Left lung (tissue), 10 donors: ENCODE results near the gene GNG7. TPM values are rescaled to one million over a fixed set of nuclear protein-coding genes. Genes with fewer than 3 reads are reported as not detected.
"Not testable (repeated sequence)": the region's sequence is repeated elsewhere in the genome, so short reads cannot be mapped to it uniquely, and the experiment has no call there.

Source experiments
- ATAC-seq: fragments of 200-7000 bp; cut with Tn5 transposase; one replicate; pipeline ENCODE4 v1.9.1; 2020; ENCODE audit warnings: moderate library complexity
- DNase-seq, 4 donors: peaks; one replicate each; pipeline ENCODE4 v3.0.0-alpha.2; 2013 to 2020
- H3K27ac ChIP-seq, 2 donors: fragments of 200-600 bp; sonication (generic) in 1 of 2; one replicate each; pipeline versions ENCODE4 v1.5.0 to v1.8.0; 2020 to 2021
- H3K27me3 ChIP-seq, 2 donors: fragments of 200-600 bp; sonication (generic) in 1 of 2; one replicate each; pipeline versions ENCODE4 v1.5.0 to v1.8.0; 2020 to 2021
- H3K36me3 ChIP-seq, 2 donors: fragments of 200-600 bp; sonication (generic) in 1 of 2; one replicate each; pipeline versions ENCODE4 v1.5.0 to v1.8.0; 2020 to 2021
- H3K4me1 ChIP-seq, 2 donors: fragments of 200-600 bp; one replicate each; pipeline ENCODE4 v1.8.0; 2021
- H3K4me3 ChIP-seq, 2 donors: fragments of 200-600 bp; sonication (generic) in 1 of 2; one replicate each; pipeline versions ENCODE4 v1.5.0 to v1.8.0; 2020 to 2021; ENCODE audit warnings: mild to moderate bottlenecking in 1 of 2
- H3K9me3 ChIP-seq, 2 donors: fragments of 200-600 bp; sonication (generic) in 1 of 2; one replicate each; pipeline versions ENCODE4 v1.5.0 to v1.8.0; 2020 to 2021
- CTCF ChIP-seq, 2 donors: fragments of 200-600 bp; sonication (generic) in 1 of 2; IDR thresholded peaks; one replicate each; pipeline versions ENCODE4 v1.5.0 to v1.8.0; 2021; ENCODE audit warnings: antibody characterized with exemption in 2 of 2
- intact Hi-C, 2 donors: fragments of 100-400 bp; cut with DNase I; formaldehyde crosslinking; loops; one replicate each; pipeline versions ENCODE4 v1.11.2 to v1.14.2; 2022
- polyA plus RNA-seq, 6 donors: library from polyadenylated mRNA; unstranded; fragments of 120-200 nt; gene quantifications; one replicate each; pipeline ENCODE4 v1.2.1, GENCODE V29; 2013; ENCODE audit not compliant: insufficient read length in 6 of 6
- total RNA-seq, 2 donors: library from RNA; stranded (reverse); fragmentation: NEBNext Ultra II Directional; extraction: Animal tissue kit (Norgen Biotek cat#: 25700); gene quantifications; one replicate each; pipeline ENCODE4 v1.2.1, GENCODE V29; 2021
- donor health status: DM: no; HTN: yes; CAD: no.
- donor health status: DM: no; HTN: no; CAD: no.

The GNG7 gene
- total and polyA plus RNA-seq, 8 donors: 3.8 to 7.1 (median 5.5) TPM

- Histone ChIP-seq H3K27me3 (no peaks in the 10 kb centered on the region), H3K4me1 (peaks cover 5 to 40% of the 10 kb centered on the region in 2 donors), H3K27ac (no peak overlapping the region), H3K4me3 (no peak overlapping the region), H3K36me3 (no peaks in the 10 kb centered on the region), H3K9me3 (no peaks in the 10 kb centered on the region)
- DNase-seq (peak in 1 of 4 donors; percentile 14), ATAC-seq (no peak)
- intact Hi-C loops: loop anchor here in 1 of 2 donors (10.0 kb wide), 1 partner anchor 135 kb away; the partner anchor contains the start of gene GADD45B
- TF ChIP-seq CTCF (IDR thresholded peaks at IDR 0.05): no peak
Measured at GRCh38 chr19:2609389-2610116, 92.9 kb downstream of the GNG7 start.

GRCh38 chr19:2609034-2609388 is 93.5 kb downstream of the GNG7 start:
- not testable (repeated sequence) for ATAC-seq, DNase-seq, H3K27ac ChIP-seq

GRCh38 chr19:2608602-2608922 is 93.9 kb downstream of the GNG7 start:
- Histone ChIP-seq H3K36me3 (no peaks in the 10 kb centered on the region), H3K9me3 (no peaks in the 10 kb centered on the region), H3K27ac (no peak overlapping the region), H3K4me1 (peaks cover 5 to 32% of the 10 kb centered on the region in 2 donors), H3K4me3 (no peak overlapping the region), H3K27me3 (no peaks in the 10 kb centered on the region)
- no peak for DNase-seq
- no peak for ATAC-seq
- TF ChIP-seq CTCF (IDR thresholded peaks at IDR 0.05): no peak
- intact Hi-C loops: loop anchor here in 1 of 2 donors (10.0 kb wide), 1 partner anchor 134 kb away; the partner anchor contains the start of gene GADD45B

More at GRCh38 chr19:2609034-2609388, 93.5 kb downstream of the GNG7 start:
- H3K9me3 ChIP-seq, H3K27me3 ChIP-seq, H3K4me3 ChIP-seq, H3K36me3 ChIP-seq: not testable (repeated sequence)
- intact Hi-C loops: loop anchor here in 1 of 2 donors (10.0 kb wide), 1 partner anchor 134 kb away; the partner anchor contains the start of gene GADD45B
- peaks cover 5 to 35% of the 10 kb centered on the region in 2 donors for H3K4me1 ChIP-seq

- DNase-seq: no peak
- Histone ChIP-seq H3K4me3 (no peak overlapping the region), H3K36me3 (no peaks in the 10 kb centered on the region), H3K9me3 (no peaks in the 10 kb centered on the region), H3K27me3 (no peaks in the 10 kb centered on the region), H3K4me1 (peaks cover 11 to 32% of the 10 kb centered on the region in 2 donors), H3K27ac (no peak overlapping the region)
- intact Hi-C loops: loop anchor here in 1 of 2 donors (10.0 kb wide), 1 partner anchor 133 kb away; the partner anchor contains the start of gene GADD45B
- no peak for TF ChIP-seq CTCF (IDR thresholded peaks at IDR 0.05)
- no peak for ATAC-seq
Measured at GRCh38 chr19:2607712-2608601, 94.5 kb downstream of the GNG7 start.

- not testable (repeated sequence) for ATAC-seq, H3K4me3 ChIP-seq, DNase-seq, H3K9me3 ChIP-seq, H3K36me3 ChIP-seq, H3K27me3 ChIP-seq, H3K27ac ChIP-seq
- intact Hi-C loops: loop anchor here in 1 of 2 donors (10.0 kb wide), 1 partner anchor 132 kb away; the partner anchor contains the start of gene GADD45B
- peaks cover 17 to 32% of the 10 kb centered on the region in 2 donors for H3K4me1 ChIP-seq
Measured at GRCh38 chr19:2606774-2607173, 95.7 kb downstream of the GNG7 start.

- H3K4me1 ChIP-seq: peaks cover 12 to 30% of the 10 kb centered on the region in 2 donors
- not testable (repeated sequence) for ATAC-seq, H3K27me3 ChIP-seq, H3K9me3 ChIP-seq, H3K4me3 ChIP-seq, H3K27ac ChIP-seq, H3K36me3 ChIP-seq
- DNase-seq: peak in 1 of 4 donors; percentile 21
- intact Hi-C loops: loop anchor here in 1 of 2 donors (10.0 kb wide), 1 partner anchor 131 kb away; the partner anchor contains the start of gene GADD45B
Measured at GRCh38 chr19:2605889-2606288, 96.6 kb downstream of the GNG7 start.
